Measurements from ENCODE around the gene FUT8. TPM values are rescaled to one million over a fixed set of nuclear protein-coding genes. Genes with fewer than 3 reads are reported as not detected.

Gene FUT8
- polyA plus RNA-seq, 1 of the 3 experiments (the other 2 are of a cell fraction) = 31.7 TPM

- Histone ChIP-seq H3K79me2 (ENCODE audit: insufficient read depth) (no peaks in the 10 kb centered on the region), H2AFZ (ENCODE audit: low read depth) (no peak overlapping the region), H3K27ac (ENCODE audit: low read depth in 2 of 2, low read length in 1 of 2) (no peak overlapping the region), H3K36me3 (replicated peaks in 1 of 2; ENCODE audit: control insufficient read depth in 1 of 2, insufficient read depth in 2 of 2, low read length in 1 of 2) (no peaks in the 10 kb centered on the region), H3K4me3 (ENCODE audit: low read depth in 2 of 2, low read length in 1 of 2) (no peak overlapping the region), H3F3A (replicated peaks; ENCODE audit: insufficient read depth) (no peaks in the 10 kb centered on the region), H3K9ac (no peak overlapping the region), H3K27me3 (ENCODE audit: insufficient read depth) (no peaks in the 10 kb centered on the region), H4K20me1 (ENCODE audit: insufficient read depth) (no peaks in the 10 kb centered on the region), H3K4me1 (ENCODE audit: control insufficient read depth in 1 of 2, insufficient read depth in 2 of 2, low read depth in 1 of 2, low read length in 1 of 2) (no peaks in the 10 kb centered on the region), H3K9me2 (no peaks in the 10 kb centered on the region), H3K4me2 (no peak overlapping the region), H3K9me3 (no peaks in the 10 kb centered on the region)
- no peak for DNase-seq
- ChIA-PET CTCF (interaction anchor here (0.6 kb wide), 1 partner anchor 618 kb away, joined by 4 read pairs; no protein-coding TSS in a partner anchor), POLR2A (no interaction called here)
- no peak for TF ChIP-seq MAX (IDR thresholded peaks at IDR 0.05; ENCODE audit: low read depth)
- no peak for TF ChIP-seq TCF12 (IDR thresholded peaks at IDR 0.05)
- no peak for TF ChIP-seq MEF2A (IDR thresholded peaks at IDR 0.05; ENCODE audit: borderline replicate concordance, low read depth)
- no peak for TF ChIP-seq USF1 (IDR thresholded peaks at IDR 0.05; ENCODE audit: borderline replicate concordance, low read depth)
- TF ChIP-seq JUND (IDR thresholded peaks at IDR 0.05) = no peak
- no peak for TF ChIP-seq GABPA (IDR thresholded peaks at IDR 0.05; ENCODE audit: low read depth)
- TF ChIP-seq TAF1 (IDR thresholded peaks at IDR 0.05; ENCODE audit: borderline replicate concordance, low read depth, low read length) = no peak
- TF ChIP-seq EZH2phosphoT487 (IDR thresholded peaks at IDR 0.05; ENCODE audit: borderline replicate concordance, low read depth) = no peak
- no peak for TF ChIP-seq FOXJ3 (CRISPR knock-in tag; IDR thresholded peaks at IDR 0.05)
- TF ChIP-seq POLR2AphosphoS5 (IDR thresholded peaks at IDR 0.05; ENCODE audit: low read depth, low read length) = no peak
- TF ChIP-seq REST (IDR thresholded peaks at IDR 0.05; ENCODE audit: low read depth, low read length) = no peak
- TF ChIP-seq MXI1 (IDR thresholded peaks at IDR 0.05; ENCODE audit: low read depth, low read length) = no peak
Measured at GRCh38 chr14:65403231-65403630, 9.3 kb upstream of the FUT8 start.

- H3K4me1 ChIP-seq (ENCODE audit: control insufficient read depth in 1 of 2, insufficient read depth in 2 of 2, low read depth in 1 of 2, low read length in 1 of 2) = no peaks in the 10 kb centered on the region
- peaks cover 3% of the 10 kb centered on the region for H3K79me2 ChIP-seq (ENCODE audit: insufficient read depth)
- CTCF ChIA-PET = no interaction called here
- H3K4me3 ChIP-seq (ENCODE audit: low read depth in 2 of 2, low read length in 1 of 2) = no peak overlapping the region
- 100% methylated on average over 3 of the region's 3 CpGs for WGBS (ENCODE audit: low lambda C conversion rate)
- no peaks in the 10 kb centered on the region for H3K36me3 ChIP-seq (replicated peaks in 1 of 2; ENCODE audit: control insufficient read depth in 1 of 2, insufficient read depth in 2 of 2, low read length in 1 of 2)
- H4K20me1 ChIP-seq (ENCODE audit: insufficient read depth) = no peaks in the 10 kb centered on the region
- no peak overlapping the region for H3K4me2 ChIP-seq
- POLR2A ChIA-PET = no interaction called here
- no peaks in the 10 kb centered on the region for H3K27me3 ChIP-seq (ENCODE audit: insufficient read depth)
- no peaks in the 10 kb centered on the region for H3K9me2 ChIP-seq
- no peak overlapping the region for H2AFZ ChIP-seq (ENCODE audit: low read depth)
- H3K9ac ChIP-seq = no peak overlapping the region
- DNase-seq = no peak
- peaks cover 10% of the 10 kb centered on the region for H3F3A ChIP-seq (replicated peaks; ENCODE audit: insufficient read depth)
- no peaks in the 10 kb centered on the region for H3K9me3 ChIP-seq
- no peak overlapping the region for H3K27ac ChIP-seq (ENCODE audit: low read depth in 2 of 2, low read length in 1 of 2)
- TF ChIP-seq FOXM1 (IDR thresholded peaks at IDR 0.05; ENCODE audit: low read depth) (no peak), SMC3 (IDR thresholded peaks at IDR 0.05; ENCODE audit: low read depth, low read length) (no peak), RCOR1 (IDR thresholded peaks at IDR 0.05; ENCODE audit: low read length) (no peak), YY1 (IDR thresholded peaks at IDR 0.05; ENCODE audit: low read depth) (no peak), JUND (IDR thresholded peaks at IDR 0.05) (no peak), NRF1 (IDR thresholded peaks at IDR 0.05; ENCODE audit: low read depth, low read length) (no peak), REST (IDR thresholded peaks at IDR 0.05; ENCODE audit: low read depth, low read length) (no peak), SIN3A (IDR thresholded peaks at IDR 0.05; ENCODE audit: borderline replicate concordance, low read depth, low read length) (no peak), RFX5 (IDR thresholded peaks at IDR 0.05; ENCODE audit: low read length) (no peak), FOSL2 (IDR thresholded peaks at IDR 0.05; ENCODE audit: borderline replicate concordance, low read depth) (no peak), MXI1 (IDR thresholded peaks at IDR 0.05; ENCODE audit: low read depth, low read length) (no peak), TAF1 (IDR thresholded peaks at IDR 0.05; ENCODE audit: borderline replicate concordance, low read depth, low read length) (no peak)
Measured at GRCh38 chr14:65408113-65408512, 4.4 kb upstream of the FUT8 start.
